Activated T-helper 1 cell treated with Interleukin-2 at 50 U/mL for 16 hours (primary cell): ENCODE measurements around the gene DAD1.
"Not testable (repeated sequence)": the region's sequence is repeated elsewhere in the genome, so short reads cannot be mapped to it uniquely, and the experiment has no call there.

Source experiments
- DNase-seq: peaks from one replicate; pipeline ENCODE4 v3.0.0-alpha.2; 2020; ENCODE audit warnings: low read depth

The DAD1 gene

DNA sequence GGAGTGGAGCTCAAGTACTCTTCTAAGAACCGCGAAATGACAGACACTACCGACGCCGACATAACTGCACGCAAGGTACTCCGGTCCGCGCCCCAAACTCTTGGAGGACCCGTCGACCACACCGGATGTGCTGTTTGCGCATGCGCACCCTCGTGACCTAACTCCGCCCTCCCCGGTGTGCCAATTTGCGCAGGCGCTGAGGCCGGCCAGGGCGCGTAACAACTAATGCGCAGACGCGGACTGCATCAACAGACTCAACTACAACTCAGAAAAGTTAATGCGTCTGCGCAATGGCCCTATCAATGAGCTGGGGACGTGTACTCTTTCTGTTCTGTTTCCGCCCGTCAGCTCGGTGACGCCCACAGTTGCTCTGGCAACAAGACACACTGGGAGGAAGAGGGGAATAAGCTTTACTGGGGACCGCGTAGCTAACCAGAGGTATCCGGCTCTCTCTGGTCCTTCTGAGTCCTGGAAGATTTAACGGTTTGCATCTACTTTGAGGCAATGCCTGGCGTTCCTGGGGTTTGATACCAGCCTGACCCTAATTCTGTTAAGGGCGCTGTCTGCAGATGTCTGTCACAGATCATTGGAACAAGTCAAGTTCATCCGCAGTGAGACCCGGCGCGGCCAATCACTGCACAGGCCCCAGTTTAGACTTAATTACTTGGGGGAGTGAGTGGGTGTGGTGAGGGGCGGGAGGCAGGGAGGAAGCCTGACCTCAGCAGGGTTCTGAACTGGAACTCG is at the start of gene DAD1:
TSS of gene DAD1 (minus strand) at position 129 of the 744 bp plus-strand sequence. CDS start at position 62, 67 bp downstream.
- DNase-seq: peak; percentile 100

DNA sequence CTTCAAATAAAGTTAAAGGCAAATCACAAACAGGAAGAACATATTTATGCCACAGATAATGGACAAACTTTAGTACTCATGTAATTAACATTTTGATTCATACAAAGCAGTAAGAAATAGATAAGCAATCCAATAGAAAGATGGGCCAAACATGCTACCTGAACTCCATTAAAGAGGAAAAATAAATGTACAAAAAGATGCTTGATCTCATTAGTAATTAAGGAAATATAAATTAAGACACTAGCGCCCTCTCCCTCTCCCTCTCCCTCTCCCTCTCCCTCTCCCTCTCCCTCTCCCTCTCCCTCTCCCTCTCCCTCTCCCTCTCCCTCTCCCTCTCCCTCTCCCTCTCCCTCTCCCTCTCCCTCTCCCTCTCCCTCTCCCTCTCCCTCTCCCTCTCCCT is 47.0 kb upstream of the DAD1 start:
- not testable (repeated sequence) for DNase-seq

DNA sequence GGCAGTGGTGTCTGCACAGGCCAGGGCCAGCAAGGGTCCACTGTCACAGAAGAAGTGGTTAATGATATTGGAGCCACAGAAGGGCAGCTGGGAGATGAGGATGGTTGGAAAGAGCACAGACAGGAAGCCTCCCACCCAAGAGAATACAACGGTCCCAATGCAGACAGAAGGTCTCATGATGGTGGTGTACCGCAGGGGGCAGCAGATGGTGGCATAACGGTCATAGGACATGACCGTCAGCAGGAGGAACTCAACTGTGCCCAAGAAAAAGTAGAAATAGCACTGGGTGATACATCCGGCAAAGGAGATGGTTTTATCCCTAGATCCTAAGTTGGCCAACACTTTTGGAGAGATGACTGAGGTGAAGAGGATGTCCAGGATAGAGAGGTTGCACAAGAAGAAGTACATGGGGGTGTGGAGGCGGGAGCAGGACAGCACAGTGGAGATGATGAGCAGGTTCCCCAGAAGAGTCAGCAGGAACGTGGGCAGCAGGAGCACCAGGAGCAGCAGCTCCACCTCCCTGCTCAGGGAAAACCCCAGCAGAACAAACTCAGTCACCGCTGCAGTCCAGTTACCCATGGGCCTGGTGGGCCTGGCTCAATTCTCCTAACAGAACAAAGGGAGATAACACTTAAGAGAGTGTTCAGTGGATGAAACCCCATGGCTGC is 45.3 kb upstream of the DAD1 start:
- DNase-seq: no peak

DNA sequence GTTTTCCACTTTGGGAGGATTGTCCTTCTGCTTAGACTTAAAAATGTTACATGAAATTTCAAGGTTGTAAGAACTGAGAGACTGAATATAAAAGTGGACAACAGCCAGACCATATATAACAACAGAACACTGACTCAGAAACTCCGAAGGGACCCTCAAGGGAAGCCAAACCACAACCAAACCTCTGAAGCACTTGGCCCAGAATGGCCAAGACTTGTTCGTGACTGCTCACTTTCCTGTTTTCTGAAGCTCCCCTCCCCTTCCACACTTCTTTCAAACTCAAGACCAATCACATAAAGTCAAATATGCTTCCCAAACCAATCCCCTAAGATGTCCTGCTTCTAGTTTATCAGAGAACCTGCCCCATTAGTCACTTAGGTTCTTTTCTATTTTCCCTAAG is 41.5 kb upstream of the DAD1 start:
- DNase-seq: no peak

DNA sequence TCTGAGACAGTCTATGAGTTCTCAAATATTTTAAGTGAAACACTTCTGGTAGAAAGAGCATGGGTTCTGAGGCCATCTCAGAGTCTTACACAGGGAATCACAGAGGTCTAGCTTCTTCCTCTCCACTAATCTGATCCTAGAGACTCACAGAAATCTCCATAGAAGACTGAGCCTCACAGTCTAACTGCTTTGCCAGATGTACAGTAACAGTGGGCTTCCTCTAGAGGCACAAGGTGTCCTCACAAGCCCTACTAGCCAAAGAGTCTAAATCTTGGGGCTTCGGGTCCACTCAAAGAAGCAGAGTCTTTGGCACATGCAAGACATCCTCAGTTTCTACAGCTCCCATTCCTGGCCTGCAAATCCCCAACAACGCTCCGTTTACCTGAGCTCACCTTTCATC is 41.0 kb upstream of the DAD1 start:
- DNase-seq: no peak

DNA sequence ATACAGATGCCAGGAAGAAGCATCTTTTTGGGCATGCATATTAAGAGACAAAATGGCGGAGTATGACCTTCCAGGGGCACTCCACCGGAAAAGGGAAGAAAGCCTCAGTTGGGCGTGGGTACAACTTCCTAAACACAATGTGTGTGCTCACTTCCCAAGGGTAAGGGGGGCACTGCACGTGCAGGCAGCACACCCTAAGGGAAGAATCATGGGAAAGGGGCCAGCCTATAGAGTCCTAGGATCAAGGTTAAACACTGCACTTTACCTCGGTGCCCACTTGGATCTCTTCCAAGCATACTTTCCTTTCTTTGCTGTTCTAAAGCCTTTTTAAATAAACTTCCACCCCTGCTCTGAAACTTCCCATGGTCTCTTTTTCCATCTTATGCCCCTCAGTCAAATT is 40.3 kb upstream of the DAD1 start:
- DNase-seq: no peak

DNA sequence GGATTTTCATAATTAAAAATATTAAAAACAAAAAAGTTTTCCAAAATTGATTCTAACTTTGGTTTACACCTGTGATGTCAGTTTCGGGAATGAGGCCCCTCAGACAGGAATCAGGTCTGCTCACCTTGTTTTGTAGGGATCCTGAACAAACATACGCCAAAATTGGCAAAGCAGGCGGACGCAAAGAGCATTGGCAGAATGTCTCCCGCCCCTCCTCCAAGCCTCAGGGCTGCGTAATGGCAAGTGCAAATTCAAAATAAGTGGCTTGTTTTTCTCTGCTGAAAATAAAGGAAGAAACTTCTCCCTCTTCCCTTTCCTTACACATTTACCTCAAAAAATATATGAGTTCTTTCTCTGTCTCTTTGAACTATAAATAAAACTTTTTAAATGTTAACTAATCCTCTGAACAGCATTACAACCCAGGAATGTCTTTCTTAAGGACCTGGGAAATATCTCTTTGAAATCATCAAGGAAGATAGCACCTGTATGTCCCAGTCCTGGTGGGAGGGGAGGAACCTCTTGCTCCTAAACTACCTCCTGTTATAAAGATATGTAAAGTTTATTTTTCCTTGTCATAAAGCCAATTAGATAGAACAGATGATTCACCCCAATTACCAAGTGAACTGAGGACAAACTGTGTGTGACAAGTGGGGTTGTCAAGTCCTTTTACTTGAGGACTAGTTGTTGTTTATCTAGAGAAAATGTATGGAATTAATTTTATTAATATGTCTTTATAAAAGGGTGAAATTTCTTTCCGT is 38.7 kb upstream of the DAD1 start:
- no peak for DNase-seq

DNA sequence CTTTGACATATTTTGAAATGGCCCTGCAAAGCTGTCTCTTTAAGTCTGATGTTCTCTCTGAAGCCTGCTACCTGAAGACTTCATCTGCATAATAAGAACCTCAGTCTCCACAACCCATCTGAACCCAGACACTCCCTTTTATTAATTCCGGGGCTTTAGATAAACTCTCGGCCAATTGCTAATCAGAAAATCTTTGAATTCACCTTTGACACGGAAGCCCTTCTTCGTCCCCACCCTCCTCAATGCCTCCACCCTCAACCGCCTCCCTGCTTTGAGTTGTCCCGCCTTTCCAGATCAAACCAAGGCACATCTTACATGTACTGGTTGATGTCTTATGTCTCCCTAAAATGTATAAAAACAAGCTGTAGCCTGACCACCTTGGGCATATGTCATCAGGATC is 37.6 kb upstream of the DAD1 start:
- DNase-seq: no peak

DNA sequence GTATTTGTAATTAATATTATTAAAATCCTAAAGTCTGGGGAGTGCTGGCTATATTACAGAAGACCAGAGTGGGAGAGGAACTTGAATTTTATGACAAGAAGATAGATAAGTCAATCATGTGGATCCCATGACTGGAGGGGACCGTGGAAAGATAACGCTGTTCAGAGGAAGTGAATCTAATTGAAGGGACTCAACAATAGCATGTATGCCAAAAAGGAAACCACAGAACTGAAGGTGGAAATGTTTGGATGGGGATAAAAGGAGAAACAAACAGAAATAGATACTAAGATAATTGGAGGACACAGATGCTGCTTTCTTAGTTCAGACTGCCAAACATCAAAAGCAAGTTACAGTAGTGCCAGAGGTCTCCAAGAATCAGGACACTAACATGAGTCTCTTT is 34.0 kb upstream of the DAD1 start:
- DNase-seq: no peak

DNA sequence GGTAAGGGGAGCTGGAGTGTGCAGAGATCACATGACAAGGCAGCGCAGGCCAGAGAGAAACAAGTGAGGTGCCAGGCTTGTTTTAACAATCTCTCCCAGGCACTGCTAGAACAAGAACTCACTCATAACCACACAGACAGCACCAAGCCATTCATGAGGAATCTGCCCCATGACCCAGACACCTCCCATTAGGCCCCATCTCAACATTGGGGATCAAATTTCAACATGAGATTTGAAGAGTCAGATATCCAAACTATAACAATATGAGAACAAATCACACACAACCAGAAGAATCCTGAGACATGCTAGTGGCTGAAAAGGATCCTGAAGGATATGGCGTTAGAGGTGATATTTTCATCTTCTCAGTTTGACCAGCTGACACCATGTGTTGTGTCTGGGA is 33.2 kb upstream of the DAD1 start:
- no peak for DNase-seq

DNA sequence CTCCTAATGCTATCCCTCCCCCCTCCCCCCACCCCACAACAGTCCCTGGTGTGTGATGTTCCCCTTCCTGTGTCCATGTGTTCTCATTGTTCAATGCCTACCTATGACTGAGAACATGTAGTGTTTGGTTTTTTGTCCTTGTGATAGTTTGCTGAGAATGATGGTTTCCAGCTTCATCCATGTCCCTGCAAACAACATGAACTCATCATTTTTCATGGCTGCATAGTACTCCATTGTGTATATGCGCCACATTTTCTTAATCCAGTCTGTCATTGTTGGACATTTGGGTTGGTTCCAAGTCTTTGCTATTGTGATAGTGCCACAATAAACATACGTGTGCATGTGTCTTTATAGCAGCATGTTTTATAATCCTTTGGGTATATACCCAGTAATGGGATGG is 26.7 kb upstream of the DAD1 start:
- DNase-seq: not testable (repeated sequence)

DNA sequence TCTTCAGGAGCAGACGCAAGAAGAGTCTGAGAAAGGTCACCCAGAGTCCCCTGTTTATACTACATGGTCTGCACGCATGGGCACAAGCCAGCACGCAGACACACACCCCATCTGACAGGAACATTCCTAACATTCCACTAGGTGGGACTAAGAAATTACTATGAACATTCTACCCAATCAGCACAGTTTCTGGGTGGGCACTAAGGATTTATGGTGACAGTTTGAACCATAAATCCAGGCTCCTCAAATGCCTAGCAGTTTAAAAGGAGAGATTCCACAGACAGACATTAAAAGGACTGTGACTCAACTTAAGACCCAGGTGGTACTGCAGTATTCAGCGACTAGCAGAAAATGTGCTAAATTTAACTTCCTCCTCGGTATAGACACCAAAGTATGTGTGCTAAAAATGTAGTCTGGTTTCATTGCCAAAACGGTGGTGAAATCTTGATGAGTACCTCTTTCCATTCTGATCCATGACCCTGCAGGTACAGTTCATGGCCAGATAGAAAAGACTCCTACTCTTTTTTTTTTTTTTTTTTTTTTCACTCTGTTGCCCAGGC is 25.3 kb upstream of the DAD1 start:
- DNase-seq: no peak

DNA sequence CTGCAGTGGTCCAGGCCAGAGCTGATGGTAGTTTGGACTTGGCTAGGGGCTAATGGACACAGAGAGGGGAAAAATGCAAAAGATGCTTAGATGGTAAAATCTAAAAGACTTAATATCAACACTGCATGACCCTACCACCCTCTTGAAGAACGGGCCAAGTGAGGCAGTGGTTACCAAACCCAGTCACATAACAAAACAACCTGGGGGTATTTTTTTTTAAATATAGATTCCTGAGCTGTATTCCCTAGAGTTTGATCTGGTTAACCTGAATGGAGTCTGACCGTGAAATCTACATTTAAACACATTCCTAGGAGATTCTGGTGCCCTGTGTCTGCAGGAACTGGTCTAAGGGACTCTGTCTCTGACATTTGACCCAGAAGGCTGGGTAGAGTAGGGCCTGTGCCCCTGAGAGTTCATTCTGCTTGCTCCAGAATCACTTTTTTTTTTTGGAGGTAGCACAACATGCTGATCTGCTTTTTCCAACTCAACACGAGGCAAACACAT is 24.8 kb upstream of the DAD1 start:
- DNase-seq: no peak

DNA sequence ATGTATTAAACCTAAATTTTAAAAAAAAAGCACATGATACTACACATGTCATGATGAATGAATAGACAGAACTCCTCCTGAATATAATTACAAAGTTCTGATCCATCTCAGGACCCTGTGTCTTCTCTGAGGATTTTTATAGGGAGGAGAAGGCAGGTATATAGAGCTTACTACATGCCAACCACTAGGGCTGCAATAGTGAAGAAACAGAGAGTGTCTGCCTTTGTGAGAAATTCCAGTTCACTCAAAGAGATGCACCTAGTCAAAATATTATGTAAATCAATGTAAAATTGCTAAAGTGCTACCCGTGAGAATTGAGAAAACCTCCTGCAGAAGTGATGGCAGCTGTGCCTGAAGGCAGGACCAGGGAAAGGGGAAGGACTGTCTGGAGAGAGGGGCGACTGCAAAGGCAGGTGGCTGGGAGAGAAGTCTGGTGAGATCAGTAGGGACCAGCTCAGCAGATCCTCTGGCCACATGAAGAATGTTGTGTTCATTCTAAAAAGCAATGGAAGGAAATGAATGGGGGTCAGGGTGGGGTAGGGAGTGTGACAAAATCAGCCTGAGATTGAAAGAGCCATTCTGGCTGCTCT is 24.2 kb upstream of the DAD1 start:
- DNase-seq: no peak

DNA sequence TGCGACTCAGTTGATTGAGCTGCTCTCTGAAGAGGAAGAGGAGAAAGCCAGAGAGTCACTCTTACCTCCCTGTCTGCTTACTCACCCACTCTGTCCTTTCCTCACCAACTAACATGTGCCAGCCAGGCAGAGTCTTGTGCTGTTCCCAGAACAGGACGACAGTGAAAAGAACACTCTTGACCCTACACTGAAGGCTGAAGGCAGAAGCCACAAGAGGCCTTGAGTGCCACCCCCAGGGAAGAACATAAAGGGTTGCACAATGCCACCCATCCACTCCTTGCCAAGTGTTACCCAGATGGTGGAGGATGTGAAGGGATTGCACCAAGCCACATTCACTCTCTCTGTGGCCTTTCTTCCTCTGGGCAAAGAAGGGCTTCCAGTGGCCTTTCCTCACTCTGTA is 21.9 kb upstream of the DAD1 start:
- DNase-seq: no peak

DNA sequence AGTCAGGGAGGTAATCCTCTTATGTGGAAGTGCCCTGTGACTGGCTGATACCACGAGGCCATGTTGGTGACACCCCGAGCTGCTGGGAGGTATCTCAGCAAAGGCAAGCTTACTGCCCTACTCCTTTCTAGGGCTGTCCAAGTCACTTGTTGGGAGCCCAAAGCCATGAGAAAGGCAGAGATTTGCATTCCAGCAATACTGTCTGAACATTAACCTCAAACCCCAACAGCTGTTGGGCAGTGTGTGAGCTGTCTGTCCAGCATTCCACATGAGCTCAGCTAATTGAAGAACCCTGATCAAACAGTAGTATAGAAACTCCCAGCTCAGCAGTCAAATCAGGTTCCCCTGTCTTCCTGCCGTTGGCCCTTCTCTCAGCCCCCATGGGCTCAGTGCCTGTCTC is 18.3 kb upstream of the DAD1 start:
- DNase-seq: no peak

DNA sequence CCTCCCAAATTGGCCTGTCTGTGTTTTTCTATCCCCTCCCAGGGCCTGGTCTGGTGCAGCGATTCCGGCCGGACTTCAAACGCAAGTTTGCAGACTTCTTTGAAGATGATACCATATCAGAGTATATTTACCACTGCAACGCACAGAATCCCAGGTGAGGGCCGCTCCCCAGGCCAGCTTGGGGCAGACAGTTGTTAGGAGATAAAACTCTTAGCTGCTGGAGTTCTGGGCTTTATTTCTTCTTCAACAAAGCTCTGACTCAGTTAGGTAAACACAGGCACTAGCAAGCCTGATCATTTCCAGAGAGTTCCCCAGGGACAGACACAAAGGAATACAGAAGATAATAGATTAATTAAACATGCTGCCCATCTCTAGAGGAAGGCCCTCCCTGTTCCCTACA is 17.4 kb upstream of the DAD1 start:
- no peak for DNase-seq

DNA sequence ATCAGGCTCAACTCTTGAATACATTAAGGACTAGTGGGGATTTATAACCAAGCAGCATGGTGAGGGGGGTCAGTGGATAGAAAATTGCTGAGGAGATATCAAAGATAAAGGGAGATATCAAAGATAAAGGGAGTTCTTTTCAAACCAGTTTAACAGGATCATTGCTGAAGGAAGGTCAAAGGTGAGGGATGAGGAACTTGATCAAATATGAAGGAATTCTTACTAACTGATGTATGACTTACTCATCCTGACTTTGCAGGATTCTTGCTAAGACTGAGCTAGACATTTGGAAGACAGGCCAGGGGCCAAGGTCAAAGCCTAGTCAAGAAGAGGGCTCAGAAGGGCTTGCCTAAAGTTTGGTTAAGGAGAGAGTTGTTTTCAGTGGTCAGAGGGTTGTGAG is 13.8 kb upstream of the DAD1 start:
- no peak for DNase-seq

DNA sequence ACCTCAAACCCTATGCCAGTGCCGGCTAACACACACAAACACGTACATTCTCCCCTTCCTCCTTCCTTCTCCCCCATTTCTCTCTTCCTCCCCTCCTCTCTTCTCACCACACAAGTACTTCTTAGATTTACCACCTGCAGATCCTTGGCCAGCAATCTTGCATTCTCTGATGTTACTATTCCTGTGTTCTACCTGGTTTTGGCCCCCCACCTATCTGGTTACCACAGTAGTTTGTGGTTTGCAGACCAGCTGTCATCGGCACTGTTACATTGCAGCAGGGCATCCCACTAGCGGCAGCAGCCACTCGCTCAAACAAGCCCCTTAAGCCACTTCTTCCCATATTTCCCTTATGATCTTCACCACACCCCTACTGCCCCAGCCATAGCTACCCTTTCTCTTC is 13.0 kb upstream of the DAD1 start:
- no peak for DNase-seq

DNA sequence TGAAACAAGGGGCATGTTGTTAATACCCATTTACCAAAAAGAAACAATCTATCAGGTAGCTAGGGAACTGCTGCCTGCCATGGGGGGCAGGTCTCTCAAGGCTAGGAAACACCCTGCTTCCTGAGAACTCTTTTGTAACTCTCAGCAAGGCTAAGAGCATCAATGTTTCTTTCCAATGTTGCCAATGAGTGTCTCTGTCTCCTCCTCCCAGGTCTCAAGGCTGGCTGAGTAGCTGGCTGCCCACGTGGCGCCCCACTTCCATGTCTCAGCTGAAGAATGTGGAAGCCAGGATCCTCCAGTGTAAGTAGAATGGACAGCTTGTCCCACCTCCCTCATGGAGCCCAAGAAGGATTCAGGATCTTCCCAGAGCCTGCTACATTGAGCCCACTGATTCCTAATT is 12.4 kb upstream of the DAD1 start:
- no peak for DNase-seq

DNA sequence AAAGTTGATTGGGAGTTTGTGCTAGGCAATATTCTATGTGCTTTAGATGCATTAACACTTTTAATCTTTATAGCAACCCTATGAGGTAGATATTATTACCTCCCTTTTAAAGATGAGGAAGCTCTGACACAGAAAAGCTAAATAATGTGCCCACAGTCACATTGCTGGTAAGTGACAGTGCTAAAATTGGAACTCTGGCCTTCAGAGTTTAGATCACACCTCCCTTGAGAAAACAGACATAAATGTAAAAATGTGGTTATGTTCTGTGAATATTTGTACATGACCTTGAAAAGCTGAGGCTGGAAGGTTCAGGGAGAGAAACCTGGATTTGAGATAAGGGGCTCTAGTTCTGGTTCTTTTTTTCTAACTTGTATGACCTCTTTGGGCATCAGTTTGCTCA is 11.0 kb upstream of the DAD1 start:
- no peak for DNase-seq

DNA sequence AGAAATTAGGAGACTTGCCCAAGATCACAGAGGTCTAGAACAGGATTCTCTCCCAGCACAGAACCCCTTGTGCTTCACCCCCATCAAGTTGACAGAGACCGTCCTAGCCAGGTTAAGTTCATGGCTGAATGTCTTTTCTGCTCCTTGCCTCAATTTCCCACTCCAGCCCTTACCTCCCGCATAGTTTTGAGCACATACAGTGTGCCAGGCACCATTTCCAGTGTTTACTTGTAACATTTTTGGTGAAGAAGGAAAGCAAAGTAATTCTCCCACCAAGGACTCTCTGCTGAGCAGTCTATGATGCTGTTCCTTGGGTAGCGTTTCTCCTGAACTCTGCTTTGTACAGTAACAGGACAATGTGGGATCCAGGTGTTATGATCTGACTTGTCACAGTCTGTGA is 10.3 kb upstream of the DAD1 start:
- no peak for DNase-seq
